Neural progenitor cell (in vitro differentiated cells): ENCODE measurements around the gene RASGRF2. TPM values are rescaled to one million over a fixed set of nuclear protein-coding genes. Genes with fewer than 3 reads are reported as not detected.

Experiments used
- DNase-seq: peaks from one replicate; pipeline ENCODE4 v3.0.0-alpha.2; 2016; ENCODE audit warnings: low spot score
- H2AFZ ChIP-seq: fragments of 200-600 bp; sonication (generic); replicated peaks from 2 replicates; pipeline ENCODE4 v1.6.1; 2016; ENCODE audit warnings: antibody characterized with exemption
- H3F3A ChIP-seq: fragments of 200-600 bp; sonication (generic); 2 replicates; pipeline ENCODE4 v1.6.1; 2016; ENCODE audit warnings: antibody characterized with exemption, low read depth
- H3K27ac ChIP-seq: fragments of 200-600 bp; sonication (generic); 2 replicates; pipeline ENCODE4 v1.5.1; 2016; ENCODE audit warnings: mild to moderate bottlenecking
- H3K27me3 ChIP-seq: fragments of 200-600 bp; sonication (generic); 2 replicates; pipeline ENCODE4 v1.6.1; 2016; ENCODE audit warnings: mild to moderate bottlenecking, moderate library complexity
- H3K36me3 ChIP-seq: fragments of 200-600 bp; sonication (generic); 2 replicates; pipeline ENCODE4 v1.5.1; 2016
- H3K4me1 ChIP-seq: fragments of 200-600 bp; sonication (generic); 2 replicates; pipeline ENCODE4 v1.6.1; 2016; ENCODE audit warnings: mixed run types
- H3K4me2 ChIP-seq: fragments of 200-600 bp; sonication (generic); 2 replicates; pipeline ENCODE4 v1.6.1; 2016
- H3K4me3 ChIP-seq: fragments of 200-600 bp; sonication (generic); 2 replicates; pipeline ENCODE4 v1.5.1; 2016
- H3K79me2 ChIP-seq: fragments of 200-600 bp; sonication (generic); 2 replicates; pipeline ENCODE4 v1.6.1; 2016; ENCODE audit warnings: low read depth
- H3K9ac ChIP-seq: fragments of 200-600 bp; sonication (generic); 2 replicates; pipeline ENCODE4 v1.6.1; 2016
- H3K9me3 ChIP-seq: fragments of 200-600 bp; sonication (generic); 2 replicates; pipeline ENCODE4 v1.5.1; 2016; ENCODE audit warnings: low read depth
- H4K20me1 ChIP-seq: fragments of 200-600 bp; sonication (generic); 2 replicates; pipeline ENCODE4 v1.6.1; 2016; ENCODE audit warnings: low read depth
- H3K27ac Mint-ChIP-seq: 3 replicates; pipeline ENCODE4 v1.8.0; 2021; ENCODE audit warnings: mixed read lengths
- H3K27me3 Mint-ChIP-seq: 2 replicates; pipeline ENCODE4 v1.8.0; 2022; ENCODE audit warnings: low read depth, mild to moderate bottlenecking, inconsistent platforms, moderate library complexity, mixed read lengths; ENCODE audit not compliant: insufficient read depth
- H3K36me3 Mint-ChIP-seq: 3 replicates; pipeline ENCODE4 v1.8.0; 2021; ENCODE audit warnings: mixed read lengths
- H3K4me1 Mint-ChIP-seq: 3 replicates; pipeline ENCODE4 v1.8.0; 2021; ENCODE audit warnings: mixed read lengths
- H3K4me3 Mint-ChIP-seq: 3 replicates; pipeline ENCODE4 v1.8.0; 2021; ENCODE audit warnings: mild to moderate bottlenecking, moderate library complexity, mixed read lengths
- H3K9me3 Mint-ChIP-seq: 3 replicates; pipeline ENCODE4 v1.8.0; 2020; ENCODE audit warnings: mixed read lengths
- EZH2 ChIP-seq: fragments of 200-600 bp; sonication (generic); IDR thresholded peaks from 2 replicates; pipeline ENCODE4 v1.6.1; 2017; ENCODE audit warnings: antibody characterized with exemption, mild to moderate bottlenecking, moderate library complexity
- EZH2phosphoT487 ChIP-seq: fragments of 200-600 bp; sonication (generic); IDR thresholded peaks from 2 replicates; pipeline ENCODE4 v1.6.1; 2017; ENCODE audit warnings: antibody characterized with exemption
- total RNA-seq: library from RNA; depleted of rRNA; stranded (reverse); fragments of >200 nt; gene quantifications from 2 replicates; pipeline ENCODE4 v1.2.3, GENCODE V29; 2015; ENCODE audit warnings: low replicate concordance
- TF ChIP-seq, protein P1 (sequence below): fragments of 200-600 bp; sonication (generic); IDR thresholded peaks from 2 replicates; pipeline ENCODE4 v1.5.1; 2017; ENCODE audit warnings: antibody characterized with exemption, mild to moderate bottlenecking

RASGRF2 gene
- total RNA-seq, 1 donor from 2014 or later, result 0.15 TPM

DNA sequence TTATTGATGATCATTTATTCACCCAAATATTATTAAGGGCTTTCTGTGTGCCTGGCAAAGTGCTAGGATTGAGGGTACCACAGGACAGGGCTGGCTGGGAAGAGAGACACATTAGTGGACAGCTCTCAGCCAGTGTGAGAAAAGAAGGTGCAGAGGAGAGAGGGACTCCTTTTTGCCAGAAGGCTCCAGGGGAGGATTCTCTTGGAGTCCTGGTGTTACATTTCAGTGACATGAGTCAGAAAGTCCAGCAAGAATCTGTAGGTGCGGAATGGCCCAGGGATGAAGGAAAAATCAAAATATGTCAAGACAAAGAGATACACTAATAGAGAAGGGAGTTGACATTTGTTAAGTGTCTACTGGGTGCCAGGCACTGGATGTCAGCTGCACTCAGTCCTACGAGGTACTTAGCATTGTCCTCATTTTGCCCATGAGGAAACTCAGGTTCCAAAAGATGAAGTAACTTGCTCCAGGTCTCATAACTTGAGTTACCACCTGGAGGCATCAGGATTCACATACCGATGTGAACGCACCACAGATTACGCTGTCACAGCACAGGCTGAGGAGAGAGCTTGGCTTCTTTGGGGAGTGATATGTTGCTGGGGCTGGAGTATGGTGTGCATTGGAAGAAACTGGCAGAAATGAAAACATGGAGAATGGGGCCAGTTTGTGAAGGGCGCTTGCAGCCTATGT, 60.5 kb downstream of the RASGRF2 start:
- Histone ChIP-seq H3K4me1 (peaks cover 11% of the 10 kb centered on the region), H4K20me1 (no peaks in the 10 kb centered on the region), H3K27me3 (no peaks in the 10 kb centered on the region), H3K4me2 (no peak overlapping the region), H3K9ac (no peak overlapping the region), H3K9me3 (no peaks in the 10 kb centered on the region), H2AFZ (no peak overlapping the region), H3F3A (no peaks in the 10 kb centered on the region), H3K27ac (no peak overlapping the region), H3K36me3 (no peaks in the 10 kb centered on the region), H3K4me3 (no peak overlapping the region), H3K79me2 (no peaks in the 10 kb centered on the region)
- no peak for TF ChIP-seq EZH2
- TF ChIP-seq, protein P1, sequence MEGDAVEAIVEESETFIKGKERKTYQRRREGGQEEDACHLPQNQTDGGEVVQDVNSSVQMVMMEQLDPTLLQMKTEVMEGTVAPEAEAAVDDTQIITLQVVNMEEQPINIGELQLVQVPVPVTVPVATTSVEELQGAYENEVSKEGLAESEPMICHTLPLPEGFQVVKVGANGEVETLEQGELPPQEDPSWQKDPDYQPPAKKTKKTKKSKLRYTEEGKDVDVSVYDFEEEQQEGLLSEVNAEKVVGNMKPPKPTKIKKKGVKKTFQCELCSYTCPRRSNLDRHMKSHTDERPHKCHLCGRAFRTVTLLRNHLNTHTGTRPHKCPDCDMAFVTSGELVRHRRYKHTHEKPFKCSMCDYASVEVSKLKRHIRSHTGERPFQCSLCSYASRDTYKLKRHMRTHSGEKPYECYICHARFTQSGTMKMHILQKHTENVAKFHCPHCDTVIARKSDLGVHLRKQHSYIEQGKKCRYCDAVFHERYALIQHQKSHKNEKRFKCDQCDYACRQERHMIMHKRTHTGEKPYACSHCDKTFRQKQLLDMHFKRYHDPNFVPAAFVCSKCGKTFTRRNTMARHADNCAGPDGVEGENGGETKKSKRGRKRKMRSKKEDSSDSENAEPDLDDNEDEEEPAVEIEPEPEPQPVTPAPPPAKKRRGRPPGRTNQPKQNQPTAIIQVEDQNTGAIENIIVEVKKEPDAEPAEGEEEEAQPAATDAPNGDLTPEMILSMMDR, result no peak
- Mint-ChIP-seq H3K36me3 (no peaks in the 10 kb centered on the region), H3K4me3 (no peak overlapping the region), H3K4me1 (peaks cover 11% of the 10 kb centered on the region), H3K9me3 (no peaks in the 10 kb centered on the region), H3K27me3 (peaks cover 3% of the 10 kb centered on the region), H3K27ac (no peak overlapping the region)
- DNase-seq, result no peak

DNA sequence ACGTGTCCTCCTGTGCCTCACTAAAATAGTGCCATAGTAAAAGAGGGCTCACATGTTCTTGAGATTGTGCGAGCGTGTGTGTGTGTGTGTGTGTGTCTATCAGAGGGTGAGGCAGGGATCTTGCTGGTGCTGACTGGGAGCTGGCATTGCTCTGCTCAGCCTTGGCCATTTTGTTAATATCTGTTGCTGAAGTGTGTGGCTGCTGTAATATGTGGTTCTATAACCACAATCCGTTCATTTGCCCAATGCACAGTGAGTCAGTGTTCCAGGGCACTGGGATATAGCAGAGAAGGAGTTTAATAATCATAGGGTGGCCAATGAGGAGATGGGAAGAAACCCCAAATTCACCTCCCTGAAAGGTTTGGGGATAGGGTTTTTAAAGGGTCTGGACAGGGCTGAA, 61.3 kb downstream of the RASGRF2 start:
- no peak for DNase-seq
- Histone ChIP-seq H3K4me1 (peaks cover 7% of the 10 kb centered on the region), H3K4me3 (no peak overlapping the region), H2AFZ (no peak overlapping the region), H3K27me3 (no peaks in the 10 kb centered on the region), H3K36me3 (no peaks in the 10 kb centered on the region), H3K27ac (no peak overlapping the region), H3K79me2 (no peaks in the 10 kb centered on the region), H3K9ac (no peak overlapping the region), H3F3A (no peaks in the 10 kb centered on the region), H3K9me3 (no peaks in the 10 kb centered on the region), H3K4me2 (no peak overlapping the region), H4K20me1 (no peaks in the 10 kb centered on the region)
- H3K4me3 Mint-ChIP-seq, result no peak overlapping the region
- peaks cover 3% of the 10 kb centered on the region for H3K27me3 Mint-ChIP-seq
- no peak for TF ChIP-seq EZH2
- TF ChIP-seq, protein P1, result no peak
- no peak for TF ChIP-seq EZH2phosphoT487
- H3K27ac Mint-ChIP-seq, result no peak overlapping the region
- H3K4me1 Mint-ChIP-seq, result peaks cover 3% of the 10 kb centered on the region
- no peaks in the 10 kb centered on the region for H3K9me3 Mint-ChIP-seq
- no peaks in the 10 kb centered on the region for H3K36me3 Mint-ChIP-seq

DNA sequence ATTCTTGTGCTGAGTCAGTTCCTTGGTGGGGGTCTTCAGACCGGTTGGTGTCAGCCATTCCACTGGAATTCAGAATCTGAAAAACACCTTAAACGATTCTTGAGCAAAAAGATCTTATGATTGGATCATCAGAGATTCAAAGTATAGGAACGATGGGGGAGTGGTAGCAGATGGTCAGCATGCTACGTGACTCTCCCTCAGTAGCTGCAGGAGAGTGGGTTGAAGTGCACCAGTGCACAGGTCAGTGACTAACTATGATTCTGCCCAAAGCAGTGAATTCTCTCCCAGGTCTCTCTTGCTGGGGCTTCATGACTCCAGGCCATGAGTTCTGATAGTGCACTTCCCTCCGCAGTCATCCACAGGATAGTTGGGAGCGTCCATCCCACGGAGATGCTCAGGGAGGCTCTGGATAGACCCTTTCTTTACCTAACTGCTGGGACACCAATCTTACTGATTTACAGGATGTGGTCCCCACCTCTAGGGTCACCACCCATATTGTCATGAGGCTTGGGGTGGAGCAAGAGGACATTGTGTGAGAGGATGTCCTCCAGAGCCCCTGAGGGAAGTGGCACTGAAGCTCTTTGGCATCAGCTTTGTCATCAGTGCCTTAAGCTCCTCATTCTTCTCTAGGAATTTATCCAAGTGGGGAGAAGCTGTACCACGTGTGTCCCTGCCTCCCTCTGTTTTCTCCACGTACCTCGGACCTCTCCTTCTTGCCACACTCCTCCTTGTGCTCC, 62.0 kb downstream of the RASGRF2 start:
- TF ChIP-seq, protein P1, result no peak
- TF ChIP-seq EZH2 (no peak), EZH2phosphoT487 (no peak)
- no peak overlapping the region for H3K9ac ChIP-seq
- no peaks in the 10 kb centered on the region for H3K4me1 Mint-ChIP-seq

More for the DNA sequence above, 62.0 kb downstream of the RASGRF2 start:
- peaks cover 1% of the 10 kb centered on the region for H3K4me1 ChIP-seq
- no peak overlapping the region for H3K4me3 ChIP-seq
- no peaks in the 10 kb centered on the region for H3F3A ChIP-seq
- no peak for DNase-seq
- H4K20me1 ChIP-seq, result no peaks in the 10 kb centered on the region
- no peak overlapping the region for H3K4me3 Mint-ChIP-seq
- H2AFZ ChIP-seq, result no peak overlapping the region
- no peaks in the 10 kb centered on the region for H3K79me2 ChIP-seq
- no peaks in the 10 kb centered on the region for H3K9me3 ChIP-seq
- H3K36me3 ChIP-seq, result no peaks in the 10 kb centered on the region
- H3K27me3 ChIP-seq, result no peaks in the 10 kb centered on the region
- H3K4me2 ChIP-seq, result no peak overlapping the region
- H3K27me3 Mint-ChIP-seq, result peaks cover 3% of the 10 kb centered on the region
- no peaks in the 10 kb centered on the region for H3K9me3 Mint-ChIP-seq
- no peak overlapping the region for H3K27ac Mint-ChIP-seq
- no peak overlapping the region for H3K27ac ChIP-seq
- no peaks in the 10 kb centered on the region for H3K36me3 Mint-ChIP-seq
